GM12865 (cell line): Measurements from ENCODE around the gene ALKBH3.

Experiments
- DNase-seq: peaks from one replicate; pipeline ENCODE4 v3.0.0; 2010; ENCODE audit warnings: low read depth
- H3K4me3 ChIP-seq: 2 replicates; pipeline ENCODE4 v1.5.1; 2011; ENCODE audit warnings: mild to moderate bottlenecking, low read depth, low read length, control low read depth
- TF ChIP-seq, protein P1 (sequence below): IDR thresholded peaks from 2 replicates; pipeline ENCODE4 v1.5.1; 2011; ENCODE audit warnings: low read length, control low read depth, low read depth, inconsistent platforms; ENCODE audit not compliant: insufficient read depth; ENCODE audit errors: missing control alignments

Gene ALKBH3

DNA sequence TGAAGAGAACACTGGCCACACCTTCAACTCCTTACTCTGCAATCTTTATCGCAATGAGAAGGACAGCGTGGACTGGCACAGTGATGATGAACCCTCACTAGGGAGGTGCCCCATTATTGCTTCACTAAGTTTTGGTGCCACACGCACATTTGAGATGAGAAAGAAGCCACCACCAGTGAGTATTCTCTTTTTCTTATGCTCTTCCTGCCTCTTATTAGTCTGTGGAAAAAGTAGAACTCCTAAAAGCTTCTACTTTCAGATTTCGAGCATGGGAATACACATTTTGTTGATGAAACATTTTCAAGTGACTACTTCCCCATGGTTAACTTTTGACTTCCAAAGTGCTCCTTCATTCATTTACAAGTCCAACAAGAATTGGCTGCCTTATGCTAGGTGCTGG lies 20.9 kb downstream of the ALKBH3 start:
- DNase-seq: no peak

GRCh38 chr11:43903078-43903477 lies 22.4 kb downstream of the ALKBH3 start:
- DNase-seq: no peak
- H3K4me3 ChIP-seq: no peak overlapping the region
- TF ChIP-seq, protein P1, sequence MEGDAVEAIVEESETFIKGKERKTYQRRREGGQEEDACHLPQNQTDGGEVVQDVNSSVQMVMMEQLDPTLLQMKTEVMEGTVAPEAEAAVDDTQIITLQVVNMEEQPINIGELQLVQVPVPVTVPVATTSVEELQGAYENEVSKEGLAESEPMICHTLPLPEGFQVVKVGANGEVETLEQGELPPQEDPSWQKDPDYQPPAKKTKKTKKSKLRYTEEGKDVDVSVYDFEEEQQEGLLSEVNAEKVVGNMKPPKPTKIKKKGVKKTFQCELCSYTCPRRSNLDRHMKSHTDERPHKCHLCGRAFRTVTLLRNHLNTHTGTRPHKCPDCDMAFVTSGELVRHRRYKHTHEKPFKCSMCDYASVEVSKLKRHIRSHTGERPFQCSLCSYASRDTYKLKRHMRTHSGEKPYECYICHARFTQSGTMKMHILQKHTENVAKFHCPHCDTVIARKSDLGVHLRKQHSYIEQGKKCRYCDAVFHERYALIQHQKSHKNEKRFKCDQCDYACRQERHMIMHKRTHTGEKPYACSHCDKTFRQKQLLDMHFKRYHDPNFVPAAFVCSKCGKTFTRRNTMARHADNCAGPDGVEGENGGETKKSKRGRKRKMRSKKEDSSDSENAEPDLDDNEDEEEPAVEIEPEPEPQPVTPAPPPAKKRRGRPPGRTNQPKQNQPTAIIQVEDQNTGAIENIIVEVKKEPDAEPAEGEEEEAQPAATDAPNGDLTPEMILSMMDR: no peak

More for the DNA sequence above, 20.9 kb downstream of the ALKBH3 start:
- TF ChIP-seq, protein P1: no peak
- no peak overlapping the region for H3K4me3 ChIP-seq

- H3K4me3 ChIP-seq: no peak overlapping the region
- DNase-seq: no peak
- TF ChIP-seq, protein P1: no peak
Measured at GRCh38 chr11:43903969-43904368, 23.3 kb downstream of the ALKBH3 start.

- DNase-seq: no peak
- TF ChIP-seq, protein P1: no peak
- H3K4me3 ChIP-seq: no peak overlapping the region
Measured at GRCh38 chr11:43904742-43905535, 24.3 kb downstream of the ALKBH3 start.

DNA sequence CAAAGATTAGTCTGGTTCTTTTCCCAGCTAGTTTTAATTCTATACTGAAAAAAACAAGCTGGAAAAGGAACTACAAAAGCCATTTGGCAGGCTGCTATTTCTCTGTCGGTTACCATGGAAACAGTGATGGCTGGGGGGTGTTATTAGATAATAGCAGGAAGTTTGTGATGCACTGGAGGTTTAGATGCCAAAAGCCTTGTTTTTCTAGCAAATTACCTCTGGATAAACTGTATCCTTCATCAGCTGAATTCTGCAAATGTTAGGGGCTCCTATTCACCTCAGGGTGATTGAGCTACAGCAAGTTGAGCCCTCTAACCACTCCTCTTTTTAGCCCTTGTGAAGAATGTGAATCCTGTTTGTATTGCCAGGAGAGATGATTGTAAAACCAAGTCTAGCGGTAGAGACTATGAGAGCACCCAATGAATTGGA lies 25.2 kb downstream of the ALKBH3 start:
- TF ChIP-seq, protein P1: no peak
- no peak for DNase-seq
- H3K4me3 ChIP-seq: no peak overlapping the region

- no peak overlapping the region for H3K4me3 ChIP-seq
- no peak for DNase-seq
- TF ChIP-seq, protein P1: no peak
Measured at GRCh38 chr11:43907028-43907975, 26.7 kb downstream of the ALKBH3 start.
